HepG2 (cell line): ENCODE data around the gene PLCG2. TPM values are rescaled to one million over a fixed set of nuclear protein-coding genes. Genes with fewer than 3 reads are reported as not detected.

Experiments
- ATAC-seq: fragments of 200-7000 bp; cut with Tn5 transposase; 3 replicates; pipeline ENCODE4 v1.9.1; 2020; ENCODE audit warnings: mild to moderate bottlenecking, moderate library complexity
- BruUV-seq: library from RNA; stranded (reverse); fragments of 400-500 nt; replicated peaks from 2 replicates; lab custom pipeline; 2021; lab: Mats Ljungman, UMichigan
- CTCF ChIA-PET: fragments of 300-600 bp; formaldehyde crosslinking; extraction: SDS; loops from one replicate; lab custom pipeline; 2021; ENCODE audit warnings: low total read pairs, inconsistent platforms, low intra/inter-chr PET ratio; lab: Yijun Ruan, JAX
- POLR2A ChIA-PET: fragments of 350-600 bp; sonication (Branson Sonifier 250); formaldehyde crosslinking; loops from one replicate; lab custom pipeline; 2020; ENCODE audit warnings: antibody characterized with exemption, inconsistent platforms; lab: Yijun Ruan, JAX
- DNase-seq: peaks from one replicate; pipeline ENCODE4 v3.0.0-alpha.2; 2015; ENCODE audit warnings: low spot score
- FAIRE-seq: peaks from 3 replicates; lab custom pipeline; 2011; peaks lifted over from hg19 to GRCh38; lab: Jason Lieb, UNC
- H2AFZ ChIP-seq: one replicate; pipeline ENCODE4 v1.6.1; 2011; ENCODE audit warnings: low read length, inconsistent platforms
- H3K27ac ChIP-seq: fragments of 300-600 bp; 3 replicates; pipeline ENCODE4 v1.8.0; 2011; ENCODE audit warnings: mixed run types, mild to moderate bottlenecking, mixed read lengths, low read length, inconsistent platforms; ENCODE audit not compliant: insufficient read depth; ENCODE audit errors: extremely low read length
- H3K27me3 ChIP-seq, 2 experiments: fragments of 200-600 bp in 1 of 2; 2 replicates in 1 of 2; 3 replicates in 1 of 2; pipeline versions ENCODE4 v1.6.0 to v1.8.0; 2011; ENCODE audit warnings: low read length in 2 of 2, mild to moderate bottlenecking in 2 of 2, moderate library complexity in 2 of 2, inconsistent platforms in 1 of 2; ENCODE audit not compliant: insufficient read depth in 2 of 2, control insufficient read depth in 1 of 2
- H3K36me3 ChIP-seq, 2 experiments: fragments of 200-600 bp in 1 of 2; replicated peaks in 1 of 2; 2 replicates in 1 of 2; 3 replicates in 1 of 2; pipeline versions ENCODE4 v1.5.1 to v1.8.0; 2011; ENCODE audit warnings: low read length in 2 of 2, inconsistent platforms in 1 of 2; ENCODE audit not compliant: insufficient read depth in 2 of 2, control insufficient read depth in 1 of 2
- H3K4me1 ChIP-seq: 2 replicates; pipeline ENCODE4 v1.5.1; 2012; ENCODE audit warnings: low read length, inconsistent platforms; ENCODE audit not compliant: insufficient read depth
- H3K4me2 ChIP-seq: 2 replicates; pipeline ENCODE4 v1.6.0; 2011; ENCODE audit warnings: low read depth, low read length, inconsistent platforms
- H3K4me3 ChIP-seq, 3 experiments: fragments of 200-600 bp in 1 of 3; sonication (generic), shearing (Covaris generic) in 1 of 3; replicated peaks in 1 of 3; 2 replicates each; pipeline ENCODE4 v1.5.1; 2011 to 2016; ENCODE audit warnings: low read length in 3 of 3, inconsistent platforms in 2 of 3, low read depth in 2 of 3, mild to moderate bottlenecking in 2 of 3, control low read depth in 1 of 3, mixed read lengths in 1 of 3; ENCODE audit not compliant: insufficient read depth in 1 of 3
- H3K79me2 ChIP-seq: one replicate; pipeline ENCODE4 v1.6.1; 2011; ENCODE audit warnings: low read length, inconsistent platforms; ENCODE audit not compliant: insufficient read depth
- H3K9ac ChIP-seq: 2 replicates; pipeline ENCODE4 v1.6.0; 2011; ENCODE audit warnings: mild to moderate bottlenecking, low read depth, low read length, inconsistent platforms; ENCODE audit not compliant: insufficient read depth
- H3K9me3 ChIP-seq: 2 replicates; pipeline ENCODE4 v1.5.1; 2012; ENCODE audit warnings: mild to moderate bottlenecking, low read length
- H4K20me1 ChIP-seq: 2 replicates; pipeline ENCODE4 v1.6.0; 2011; ENCODE audit warnings: inconsistent platforms, mild to moderate bottlenecking, low read length, moderate library complexity; ENCODE audit not compliant: insufficient read depth
- ARNT ChIP-seq: fragments of 450-650 bp; IDR thresholded peaks from 2 replicates; pipeline ENCODE4 v1.6.1; 2017
- CSRNP1 ChIP-seq: sonication (generic); formaldehyde crosslinking; IDR thresholded peaks from 2 replicates; pipeline ENCODE4 v1.8.1; 2023; ENCODE audit warnings: mild to moderate bottlenecking, missing genetic modification reagents
- KLF15 ChIP-seq: sonication (generic); formaldehyde crosslinking; IDR thresholded peaks from 2 replicates; pipeline ENCODE4 v1.8.1; 2023; ENCODE audit warnings: borderline replicate concordance, mild to moderate bottlenecking, inconsistent platforms, missing genetic modification reagents, mixed read lengths
- STAT6 ChIP-seq: sonication (generic); formaldehyde crosslinking; IDR thresholded peaks from 2 replicates; pipeline ENCODE4 v1.4.0; 2020; ENCODE audit warnings: missing genetic modification reagents, mild to moderate bottlenecking, borderline replicate concordance
- ZZZ3 ChIP-seq: sonication (generic); formaldehyde crosslinking; IDR thresholded peaks from 2 replicates; pipeline ENCODE4 v1.4.0; 2020; ENCODE audit warnings: missing genetic modification reagents, mild to moderate bottlenecking, borderline replicate concordance
- WGBS: methylation state at CpG from one replicate; pipeline ENCODE4 v1.1.6; 2017; ENCODE audit warnings: low lambda C conversion rate; 5-methylcytosine and 5-hydroxymethylcytosine counted together
- in situ Hi-C: cut with HindIII; loops from 2 replicates; pipeline ENCODE4 v1.10.0; 2017; ENCODE audit warnings: low pct_unique_long_range_greater_than_20kb; ENCODE audit not compliant: extremely low pct_ligation_motif_present
- intact Hi-C: fragments of 100-400 bp; cut with micrococcal nuclease; formaldehyde crosslinking; loops from one replicate; pipeline ENCODE4 v1.10.0; 2022; ENCODE audit not compliant: unreplicated experiment
- polyA plus RNA-seq, 8 experiments: library from polyadenylated mRNA; depleted of rRNA in 3 of 8; stranded (reverse) in 7 of 8; unstranded in 1 of 8; fragments of >200 nt; fragmentation: Illumina TruSeq in 4 of 8; extraction: Trizol in 4 of 8; gene quantifications; 2 replicates each; pipeline versions ENCODE4 v1.2.1 to v1.2.3, GENCODE V29; 2011 to 2016; ENCODE audit warnings: low read depth in 4 of 8, missing spikeins in 1 of 8, mixed read lengths in 1 of 8; ENCODE audit not compliant: insufficient read depth in 1 of 8
- total RNA-seq, 5 experiments: library from RNA; depleted of rRNA; stranded (reverse); fragments of >200 nt; fragmentation: Illumina TruSeq; extraction: Trizol; gene quantifications; 2 replicates each; pipeline ENCODE4 v1.2.3, GENCODE V29; 2016; ENCODE audit warnings: low read depth in 1 of 5

The PLCG2 gene
- total and polyA plus RNA-seq, 2 of the 13 experiments (the other 11 are each of a cell fraction or from before 2014, with no cell fraction given), result 0.13 to 0.18 TPM

- TF ChIP-seq STAT6 (CRISPR knock-in tag), result no peak
- no peak for TF ChIP-seq ARNT
- TF ChIP-seq CSRNP1, result no peak
- no peak for TF ChIP-seq KLF15 (CRISPR knock-in tag)
- TF ChIP-seq ZZZ3 (CRISPR knock-in tag), result no peak
- FAIRE-seq (no peak), ATAC-seq (no peak), DNase-seq (no peak)
- in situ Hi-C loops (no loop called here), intact Hi-C loops (no loop called here)
- Histone ChIP-seq H3K79me2 (no peaks in the 10 kb centered on the region), H4K20me1 (no peaks in the 10 kb centered on the region), H3K27ac (no peak overlapping the region), H3K4me1 (no peaks in the 10 kb centered on the region), H3K4me3 (no peak overlapping the region), H3K27me3 (peaks cover 0 to 24% of the 10 kb centered on the region in 2 experiments; a peak in 3 of 5 replicates), H3K36me3 (no peaks in the 10 kb centered on the region), H3K4me2 (no peak overlapping the region), H3K9ac (no peak overlapping the region), H2AFZ (no peak overlapping the region), H3K9me3 (no peaks in the 10 kb centered on the region)
- ChIA-PET CTCF (no interaction called here), POLR2A (no interaction called here)
- no TSS peak for BruUV-seq
- 20% methylated on average over 6 of the region's 6 CpGs for WGBS
Measured at GRCh38 chr16:81901484-81901883, 122.4 kb downstream of the PLCG2 start.
